NB4 (cell line): ENCODE data around the gene DUOXA2.

Experiments used
- CTCF ChIP-seq: IDR thresholded peaks from one replicate; pipeline ENCODE4 v1.5.1; 2012; ENCODE audit warnings: low read depth, low read length
- MAX ChIP-seq: IDR thresholded peaks from 2 replicates; pipeline ENCODE4 v1.6.1; 2011; ENCODE audit warnings: low read depth, low read length
- POLR2A ChIP-seq: IDR thresholded peaks from 2 replicates; pipeline ENCODE4 v1.6.1; 2011; ENCODE audit warnings: mild to moderate bottlenecking; ENCODE audit not compliant: insufficient read length; ENCODE audit errors: extremely low read depth

DNA sequence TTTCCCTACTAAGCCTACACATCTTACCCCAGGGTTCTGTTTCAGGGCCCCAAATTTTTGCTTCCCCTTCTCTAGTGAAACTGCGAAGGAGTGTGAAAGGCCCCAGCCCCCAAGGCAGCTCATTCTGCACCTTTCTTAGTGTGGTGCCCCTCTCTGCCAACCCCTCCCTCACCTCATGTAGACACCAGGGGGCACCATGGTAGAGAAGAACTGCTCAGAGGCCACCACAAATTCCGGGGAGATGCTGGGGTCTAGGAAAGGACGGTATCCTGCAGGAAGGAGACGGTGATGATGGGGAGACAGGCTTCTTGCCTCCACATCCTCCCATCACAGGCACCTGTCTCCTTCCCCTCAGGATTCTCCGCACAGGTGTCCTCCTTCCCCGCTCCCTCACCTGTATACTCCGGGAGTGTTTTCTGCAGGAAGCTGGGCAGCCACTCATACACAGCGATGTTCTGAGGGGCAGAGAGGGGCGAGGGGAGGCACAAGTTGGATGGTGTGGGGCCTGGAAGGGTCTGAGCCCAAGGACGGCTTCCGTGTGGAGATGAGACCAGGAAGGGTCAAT, 3.8 kb upstream of the DUOXA2 start:
- TF ChIP-seq CTCF (peak; percentile 18), POLR2A (no peak), MAX (no peak)
